CD14-positive monocyte (primary cell): Measurements from ENCODE around the gene C22orf39. TPM values are rescaled to one million over a fixed set of nuclear protein-coding genes. Genes with fewer than 3 reads are reported as not detected.
A peak's percentile ranks its signal among the peaks of the same experiment; 100 is the strongest.

ENCODE experiments used
- DNase-seq, 3 donors: peaks; one replicate each; pipeline ENCODE4 v3.0.0-alpha.2; 2011 to 2022
- H2AFZ ChIP-seq: 2 replicates; pipeline ENCODE4 v1.6.0; 2012; ENCODE audit warnings: mild to moderate bottlenecking, low read depth, low read length, inconsistent platforms; ENCODE audit not compliant: insufficient read depth, poor library complexity, severe bottlenecking
- H3K27ac ChIP-seq, 2 donors: 1 replicate in 1 of 2; 2 replicates in 1 of 2; pipeline ENCODE4 v1.5.1; 2012 to 2013; ENCODE audit warnings: low read length in 2 of 2, control low read depth in 1 of 2, inconsistent platforms in 1 of 2, low read depth in 1 of 2, mild to moderate bottlenecking in 1 of 2
- H3K27me3 ChIP-seq, 2 donors: one replicate each; pipeline versions ENCODE4 v1.6.0 to v1.6.1; 2011 to 2013; ENCODE audit warnings: low read length in 2 of 2; ENCODE audit not compliant: control insufficient read depth in 2 of 2, insufficient read depth in 2 of 2
- H3K36me3 ChIP-seq, 2 donors: replicated peaks in 1 of 2; 1 replicate in 1 of 2; 2 replicates in 1 of 2; pipeline versions ENCODE4 v1.5.1 to v1.6.1; 2012 to 2013; ENCODE audit warnings: low read length in 2 of 2, control low read depth in 1 of 2, inconsistent platforms in 1 of 2, mild to moderate bottlenecking in 1 of 2; ENCODE audit not compliant: insufficient read depth in 2 of 2, control insufficient read depth in 1 of 2
- H3K4me1 ChIP-seq, 2 donors: 1 replicate in 1 of 2; 2 replicates in 1 of 2; pipeline versions ENCODE4 v1.5.1 to v1.6.1; 2012 to 2013; ENCODE audit warnings: low read length in 2 of 2, control low read depth in 1 of 2, inconsistent platforms in 1 of 2, mild to moderate bottlenecking in 1 of 2, moderate library complexity in 1 of 2; ENCODE audit not compliant: insufficient read depth in 2 of 2, control insufficient read depth in 1 of 2
- H3K4me2 ChIP-seq: replicated peaks from 2 replicates; pipeline ENCODE3; 2012; ENCODE audit warnings: low read length, moderate library complexity, mild to moderate bottlenecking; ENCODE audit not compliant: poor library complexity, severe bottlenecking; ENCODE audit errors: extremely low read depth
- H3K4me3 ChIP-seq, 3 experiments: fragments of 200-600 bp in 1 of 3; sonication (generic) in 1 of 3; replicated peaks in 1 of 3; 1 replicate in 2 of 3; 2 replicates in 1 of 3; pipeline ENCODE4 v1.5.1; 2011 to 2013; ENCODE audit warnings: low read length in 3 of 3, mild to moderate bottlenecking in 3 of 3, control low read depth in 2 of 3, low read depth in 2 of 3, inconsistent platforms in 1 of 3, moderate library complexity in 1 of 3
- H3K79me2 ChIP-seq: 2 replicates; pipeline ENCODE4 v1.6.0; 2012; ENCODE audit warnings: mild to moderate bottlenecking, control low read depth, inconsistent platforms, low read length, moderate library complexity; ENCODE audit not compliant: insufficient read depth
- H3K9ac ChIP-seq: 2 replicates; pipeline ENCODE4 v1.6.0; 2017; ENCODE audit warnings: low read length, mild to moderate bottlenecking; ENCODE audit not compliant: insufficient read depth, poor library complexity, severe bottlenecking
- H3K9me3 ChIP-seq, 2 donors: replicated peaks in 1 of 2; 1 replicate in 1 of 2; 2 replicates in 1 of 2; pipeline versions ENCODE4 v1.5.1 to v1.6.1; 2012 to 2013; ENCODE audit warnings: low read length in 2 of 2, control low read depth in 1 of 2; ENCODE audit not compliant: control insufficient read depth in 1 of 2, insufficient read depth in 1 of 2
- H4K20me1 ChIP-seq: 2 replicates; pipeline ENCODE4 v1.6.0; 2012; ENCODE audit warnings: mild to moderate bottlenecking, low read length, control low read depth, moderate library complexity; ENCODE audit not compliant: insufficient read depth
- H3K27ac Mint-ChIP-seq, 7 donors: one replicate each; pipeline ENCODE4 v1.8.0; 2020; ENCODE audit warnings: mild to moderate bottlenecking in 7 of 7, mixed read lengths in 7 of 7, moderate library complexity in 6 of 7, inconsistent platforms in 2 of 7
- H3K27me3 Mint-ChIP-seq, 3 donors: one replicate each; pipeline ENCODE4 v1.8.0; 2021 to 2022; ENCODE audit warnings: low read depth in 3 of 3, mild to moderate bottlenecking in 3 of 3, mixed read lengths in 3 of 3, moderate library complexity in 3 of 3, inconsistent platforms in 1 of 3
- H3K36me3 Mint-ChIP-seq, 2 donors: one replicate each; pipeline ENCODE4 v1.8.0; 2020; ENCODE audit warnings: mixed read lengths in 2 of 2, inconsistent platforms in 1 of 2, mild to moderate bottlenecking in 1 of 2
- H3K4me1 Mint-ChIP-seq: one replicate; pipeline ENCODE4 v1.8.0; 2020; ENCODE audit warnings: mild to moderate bottlenecking, mixed read lengths
- H3K4me3 Mint-ChIP-seq, 2 donors: one replicate each; pipeline ENCODE4 v1.8.0; 2020; ENCODE audit warnings: mild to moderate bottlenecking in 2 of 2, mixed read lengths in 2 of 2, moderate library complexity in 1 of 2
- H3K9me3 Mint-ChIP-seq, 7 donors: one replicate each; pipeline ENCODE4 v1.8.0; 2020 to 2022; ENCODE audit warnings: mixed read lengths in 7 of 7, mild to moderate bottlenecking in 6 of 7, moderate library complexity in 6 of 7, inconsistent platforms in 2 of 7
- CTCF ChIP-seq: fragments of 200-600 bp; IDR thresholded peaks from one replicate; pipeline ENCODE4 v1.8.0; 2022; ENCODE audit warnings: antibody characterized with exemption, mild to moderate bottlenecking
- WGBS: methylation state at CpG from one replicate; pipeline ENCODE4 v1.1.5; 2013; ENCODE audit warnings: missing lambda C conversion rate; ENCODE audit not compliant: insufficient coverage; 5-methylcytosine and 5-hydroxymethylcytosine counted together
- intact Hi-C, 2 donors: fragments of 100-400 bp; cut with micrococcal nuclease; formaldehyde crosslinking; loops; one replicate each; pipeline versions ENCODE4 v1.15.0 to v1.15.1; 2023
- polyA plus RNA-seq, 3 donors: library from polyadenylated mRNA; depleted of rRNA in 1 of 3; unstranded in 2 of 3; stranded (reverse) in 1 of 3; fragments of 300-500 nt in 2 of 3; fragments of >200 nt in 1 of 3; fragmentation: Illumina TruSeq in 2 of 3; gene quantifications; 1 replicate in 2 of 3; 2 replicates in 1 of 3; pipeline ENCODE4 v1.2.3, GENCODE V29; 2012 to 2021

Gene C22orf39
- polyA plus RNA-seq, 3 donors, result 21.2 to 40.3 (median 38.4) TPM

DNA sequence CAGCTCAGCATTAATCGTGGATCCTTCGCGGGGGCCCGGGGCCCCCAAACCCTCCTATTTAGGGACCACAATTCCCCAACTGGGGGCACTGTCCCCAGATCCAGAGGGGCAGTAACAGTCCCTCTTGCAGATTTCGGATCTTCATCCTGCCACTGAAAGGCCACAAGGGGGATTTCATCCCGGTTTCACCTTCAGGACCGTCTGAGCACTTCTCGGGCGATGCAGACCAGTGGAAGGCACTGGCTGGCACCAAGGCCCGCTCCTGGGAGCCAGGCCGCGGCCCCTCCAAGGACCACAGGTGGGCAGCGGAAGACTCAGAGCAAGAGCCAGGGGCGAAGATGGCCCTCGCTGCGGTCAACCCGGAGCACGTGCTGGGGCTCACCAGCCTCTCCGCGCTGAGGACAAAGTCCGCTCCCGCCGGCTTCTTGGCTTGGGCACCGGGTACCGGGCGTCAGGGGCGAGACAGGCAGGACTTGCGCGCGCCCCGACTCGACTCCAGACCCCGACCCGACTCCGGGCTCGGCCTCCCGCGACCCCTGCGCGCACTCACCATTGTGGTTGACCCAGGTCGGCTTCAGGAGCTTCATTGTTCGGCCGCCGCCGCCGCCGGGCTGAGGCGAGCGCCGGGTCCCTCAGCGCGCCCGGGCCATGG is 16.5 kb downstream of the C22orf39 start:
- peak overlapping the region; percentile 85 to 90 for H3K4me3 Mint-ChIP-seq
- Histone ChIP-seq H3K4me1 (peaks cover 45 to 51% of the 10 kb centered on the region in 2 donors), H3K27ac (peak overlapping the region; percentile 71 to 87), H3K36me3 (peaks cover 13 to 17% of the 10 kb centered on the region in 2 donors), H4K20me1 (peaks cover 40% of the 10 kb centered on the region), H3K4me3 (peak overlapping the region; percentile 55 to 91 (median 87)), H3K9me3 (no peaks in the 10 kb centered on the region), H3K27me3 (no peaks in the 10 kb centered on the region), H3K9ac (peak overlapping the region; percentile 85), H3K79me2 (peaks cover 57% of the 10 kb centered on the region), H2AFZ (peak overlapping the region; percentile 77), H3K4me2 (peak overlapping the region; percentile 100)
- H3K27me3 Mint-ChIP-seq, result peaks cover 0 to 2% (median 0%) of the 10 kb centered on the region in 3 donors
- peak in 1 of 3 donors; percentile 9 for DNase-seq
- peaks cover 10 to 18% of the 10 kb centered on the region in 2 donors for H3K36me3 Mint-ChIP-seq
- intact Hi-C loops, result loop anchor here in 1 of 2 donors (1.0 kb wide), 1 partner anchor 48 kb away; the partner anchor contains the start of genes CDC45 and UFD1
- no peaks in the 10 kb centered on the region for H3K9me3 Mint-ChIP-seq
- WGBS, result under 1% methylated on average over 53 of the region's 53 CpGs
- H3K4me1 Mint-ChIP-seq, result peaks cover 48% of the 10 kb centered on the region
- peak overlapping the region; percentile 80 to 95 (median 89) for H3K27ac Mint-ChIP-seq
- no peak for TF ChIP-seq CTCF

- peak overlapping the region; percentile 80 to 95 (median 89) for H3K27ac Mint-ChIP-seq
Measured at GRCh38 chr22:19429950-19430889, 17.3 kb downstream of the C22orf39 start.

More at GRCh38 chr22:19429950-19430889, 17.3 kb downstream of the C22orf39 start:
- peak overlapping the region; percentile 55 to 91 (median 87) for H3K4me3 ChIP-seq
- no peak for TF ChIP-seq CTCF
- peak overlapping the region; percentile 100 for H3K4me2 ChIP-seq
- H3K27ac ChIP-seq, result peak overlapping the region; percentile 71 to 87
- Mint-ChIP-seq H3K9me3 (no peaks in the 10 kb centered on the region), H3K27me3 (peaks cover 0 to 2% (median 0%) of the 10 kb centered on the region in 3 donors), H3K4me1 (peaks cover 49% of the 10 kb centered on the region), H3K4me3 (peak overlapping the region; percentile 85 to 90), H3K36me3 (peaks cover 4 to 10% of the 10 kb centered on the region in 2 donors)
- peak overlapping the region; percentile 85 for H3K9ac ChIP-seq
- WGBS, result 0% methylated on average over 5 of the region's 12 CpGs
- H3K79me2 ChIP-seq, result peaks cover 65% of the 10 kb centered on the region
- no peaks in the 10 kb centered on the region for H3K27me3 ChIP-seq
- peak; percentile 49 to 54 (median 51) for DNase-seq
- H2AFZ ChIP-seq, result peak overlapping the region; percentile 77
- H3K36me3 ChIP-seq, result peaks cover 6 to 9% of the 10 kb centered on the region in 2 donors
- peaks cover 48% of the 10 kb centered on the region for H4K20me1 ChIP-seq
- peaks cover 47 to 53% of the 10 kb centered on the region in 2 donors for H3K4me1 ChIP-seq
- no peaks in the 10 kb centered on the region for H3K9me3 ChIP-seq
- intact Hi-C loops, result no loop called here
